BLaER1 (cell line): ENCODE results near the gene RPP38.
A peak's percentile ranks its signal among the peaks of the same experiment; 100 is the strongest.

Source experiments
- H3K27ac ChIP-seq: shearing (Covaris generic); formaldehyde crosslinking; 2 replicates; pipeline ENCODE4 v1.8.1; 2022
- H3K27me3 ChIP-seq: shearing (Covaris generic); formaldehyde crosslinking; 2 replicates; pipeline ENCODE4 v1.8.1; 2022
- H3K36me3 ChIP-seq: shearing (Covaris generic); formaldehyde crosslinking; 2 replicates; pipeline ENCODE4 v1.8.1; 2022
- H3K4me1 ChIP-seq: shearing (Covaris generic); formaldehyde crosslinking; 2 replicates; pipeline ENCODE4 v1.8.1; 2022
- H3K4me2 ChIP-seq: shearing (Covaris generic); formaldehyde crosslinking; 2 replicates; pipeline ENCODE4 v1.8.1; 2022
- H3K4me3 ChIP-seq: shearing (Covaris generic); formaldehyde crosslinking; 2 replicates; pipeline ENCODE4 v1.8.1; 2022
- H3K9ac ChIP-seq: shearing (Covaris generic); formaldehyde crosslinking; 2 replicates; pipeline ENCODE4 v1.8.1; 2022
- H3K9me3 ChIP-seq: shearing (Covaris generic); formaldehyde crosslinking; 2 replicates; pipeline ENCODE4 v1.8.1; 2022
- H4K20me1 ChIP-seq: shearing (Covaris generic); formaldehyde crosslinking; 2 replicates; pipeline ENCODE4 v1.8.1; 2022
- Cebpa-rat ChIP-seq: shearing (Covaris generic); IDR thresholded peaks from 2 replicates; pipeline ENCODE4 v1.8.1; 2022

Gene RPP38

DNA sequence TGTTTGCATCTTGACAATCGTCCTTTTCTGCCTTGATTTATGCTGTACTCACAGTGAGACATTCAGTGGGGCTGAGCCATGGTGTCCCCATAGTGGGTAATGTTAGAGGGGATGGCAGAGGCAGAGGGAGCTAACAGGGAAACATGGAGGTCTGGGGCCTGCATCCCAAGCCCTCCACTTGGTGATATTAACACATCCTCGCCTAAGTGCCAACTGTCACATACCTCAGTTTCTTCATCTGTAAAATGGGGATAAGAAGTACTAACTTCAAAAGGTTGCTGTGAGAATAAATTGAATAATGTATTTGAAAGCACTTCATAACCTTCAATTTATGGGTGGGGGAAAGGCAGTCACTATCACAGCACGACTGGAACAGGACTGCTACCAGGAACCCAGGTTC is 27.8 kb downstream of the RPP38 start:
- H3K9ac ChIP-seq, result no peak overlapping the region
- no peak overlapping the region for H3K27ac ChIP-seq
- TF ChIP-seq Cebpa-rat, result no peak
- H3K4me1 ChIP-seq, result peaks cover 10% of the 10 kb centered on the region
- no peak overlapping the region for H3K4me3 ChIP-seq
- H3K36me3 ChIP-seq, result peaks cover 43% of the 10 kb centered on the region
- no peaks in the 10 kb centered on the region for H4K20me1 ChIP-seq
- no peaks in the 10 kb centered on the region for H3K27me3 ChIP-seq
- no peak overlapping the region for H3K4me2 ChIP-seq
- H3K9me3 ChIP-seq, result no peaks in the 10 kb centered on the region; the same call in 1 of the 2 replicates

DNA sequence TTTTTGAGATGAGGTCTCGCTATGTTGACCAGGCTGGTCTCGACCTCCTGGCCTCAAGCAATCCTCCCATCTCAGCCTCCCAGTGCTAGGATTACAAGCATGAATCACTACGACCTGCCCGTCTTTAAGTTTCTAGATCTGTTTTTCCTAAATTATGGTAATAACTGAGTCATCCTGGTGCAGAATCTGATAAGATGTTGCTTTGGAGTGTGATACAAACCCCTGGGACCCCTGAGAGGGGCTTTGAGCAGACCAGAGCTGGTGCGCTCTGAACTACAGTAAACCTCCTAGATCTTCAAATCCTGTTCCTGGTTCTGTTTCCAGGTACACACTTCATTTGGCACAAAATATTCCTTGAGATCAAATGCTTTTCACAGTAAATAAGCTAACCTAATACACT is 34.2 kb downstream of the RPP38 start:
- Histone ChIP-seq H3K9me3 (no peaks in the 10 kb centered on the region; the same call in 1 of the 2 replicates), H3K36me3 (peaks cover 55% of the 10 kb centered on the region), H3K27me3 (no peaks in the 10 kb centered on the region), H3K4me1 (peaks cover 3% of the 10 kb centered on the region), H3K4me3 (no peak overlapping the region), H3K4me2 (no peak overlapping the region), H3K27ac (no peak overlapping the region), H4K20me1 (no peaks in the 10 kb centered on the region), H3K9ac (no peak overlapping the region)
- no peak for TF ChIP-seq Cebpa-rat

DNA sequence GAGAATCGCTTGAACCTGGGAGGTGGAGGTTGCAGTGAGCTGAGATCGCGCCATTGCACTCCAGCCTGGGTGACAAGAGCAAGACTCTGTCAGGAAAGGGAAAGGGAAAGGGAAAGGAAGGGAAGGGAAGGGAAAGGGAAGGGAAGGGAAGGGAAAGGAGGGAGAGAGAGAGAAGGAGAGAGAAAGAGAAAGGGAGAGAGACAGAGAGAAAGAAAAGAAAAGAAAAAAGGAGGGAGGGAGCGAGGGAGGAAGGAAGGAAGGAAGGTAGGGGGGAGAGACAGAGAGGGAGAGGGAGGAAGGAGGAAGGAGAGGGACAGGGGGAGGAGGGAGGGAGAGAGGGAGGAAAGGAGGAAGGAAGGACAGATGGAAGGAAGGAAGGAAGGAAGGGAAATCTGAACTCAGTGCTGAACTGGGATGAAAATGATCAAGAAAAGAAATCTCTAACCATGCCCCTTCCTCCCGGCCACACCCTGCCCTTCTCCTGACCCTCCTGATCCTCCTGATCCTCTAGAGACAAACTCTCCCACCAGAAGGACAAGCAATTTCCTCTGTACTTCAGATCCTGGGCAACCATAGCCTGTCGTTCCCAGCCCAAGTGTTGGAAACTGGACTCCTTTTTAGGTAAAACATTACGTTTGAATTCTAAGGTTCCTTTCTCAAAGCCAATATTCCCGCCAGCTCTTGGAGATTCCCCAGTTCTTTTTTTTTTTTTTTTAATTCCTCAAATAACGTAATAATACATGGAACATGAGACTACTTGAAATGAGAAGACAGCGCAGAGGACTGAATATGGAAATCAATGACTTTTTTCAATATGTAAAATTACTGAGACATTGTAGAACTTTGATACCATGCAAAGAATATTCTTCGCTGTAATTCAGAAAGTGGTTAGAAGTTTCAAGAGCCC is 39.2 kb downstream of the RPP38 start:
- H3K9me3 ChIP-seq, result no peaks in the 10 kb centered on the region
- H3K27me3 ChIP-seq, result no peaks in the 10 kb centered on the region
- H3K27ac ChIP-seq, result peak overlapping the region; percentile 41; the same call in 1 of the 2 replicates
- peaks cover 41% of the 10 kb centered on the region for H3K36me3 ChIP-seq
- no peak for TF ChIP-seq Cebpa-rat
- peak overlapping the region; percentile 42 for H3K4me2 ChIP-seq
- peaks cover 36% of the 10 kb centered on the region for H3K4me1 ChIP-seq
- H3K4me3 ChIP-seq, result no peak overlapping the region
- H3K9ac ChIP-seq, result no peak overlapping the region
- H4K20me1 ChIP-seq, result no peaks in the 10 kb centered on the region

DNA sequence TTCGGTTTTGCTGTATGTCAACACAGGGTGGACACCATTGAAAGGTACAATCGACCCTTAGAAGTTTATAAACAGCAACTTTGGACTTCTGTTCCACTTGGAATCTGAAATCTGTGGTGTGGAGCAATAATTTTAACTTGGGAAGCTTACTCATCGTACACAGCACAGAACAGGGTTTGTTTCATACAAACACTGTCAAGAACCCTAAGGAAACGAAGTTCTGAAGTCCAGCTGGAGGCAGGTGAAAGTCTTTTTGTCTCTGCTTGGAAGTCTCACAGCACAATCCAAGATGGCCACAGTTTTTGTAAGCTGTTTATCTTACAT is 39.8 kb downstream of the RPP38 start:
- peaks cover 38% of the 10 kb centered on the region for H3K36me3 ChIP-seq
- no peak overlapping the region for H3K9ac ChIP-seq
- no peak for TF ChIP-seq Cebpa-rat
- no peak overlapping the region for H3K27ac ChIP-seq
- no peaks in the 10 kb centered on the region for H4K20me1 ChIP-seq
- no peak overlapping the region for H3K4me2 ChIP-seq
- no peaks in the 10 kb centered on the region for H3K27me3 ChIP-seq
- peaks cover 43% of the 10 kb centered on the region for H3K4me1 ChIP-seq
- H3K9me3 ChIP-seq, result no peaks in the 10 kb centered on the region
- H3K4me3 ChIP-seq, result no peak overlapping the region

DNA sequence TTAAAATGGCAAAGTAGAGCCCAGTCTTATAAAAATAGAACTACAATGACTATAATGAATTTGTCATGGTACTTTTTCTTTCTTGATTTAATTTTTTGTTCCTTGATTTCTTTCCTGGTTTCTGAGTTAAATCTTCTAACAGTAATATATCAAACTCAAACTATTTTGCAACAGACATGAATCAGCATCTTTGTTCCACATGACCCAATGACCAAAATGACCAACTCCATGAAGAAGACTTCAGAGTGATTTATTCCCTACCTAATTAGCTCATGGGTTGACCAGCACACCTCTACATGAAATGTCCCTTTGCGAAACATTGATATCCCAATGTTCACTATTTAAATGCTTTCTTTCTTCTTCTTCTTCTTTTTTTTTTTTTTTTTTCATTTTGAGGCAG is 40.5 kb downstream of the RPP38 start:
- no peak for TF ChIP-seq Cebpa-rat
- Histone ChIP-seq H3K4me3 (no peak overlapping the region), H4K20me1 (no peaks in the 10 kb centered on the region), H3K9me3 (no peaks in the 10 kb centered on the region), H3K27me3 (no peaks in the 10 kb centered on the region), H3K27ac (no peak overlapping the region), H3K4me1 (peaks cover 49% of the 10 kb centered on the region), H3K4me2 (no peak overlapping the region), H3K9ac (no peak overlapping the region), H3K36me3 (peaks cover 33% of the 10 kb centered on the region)

DNA sequence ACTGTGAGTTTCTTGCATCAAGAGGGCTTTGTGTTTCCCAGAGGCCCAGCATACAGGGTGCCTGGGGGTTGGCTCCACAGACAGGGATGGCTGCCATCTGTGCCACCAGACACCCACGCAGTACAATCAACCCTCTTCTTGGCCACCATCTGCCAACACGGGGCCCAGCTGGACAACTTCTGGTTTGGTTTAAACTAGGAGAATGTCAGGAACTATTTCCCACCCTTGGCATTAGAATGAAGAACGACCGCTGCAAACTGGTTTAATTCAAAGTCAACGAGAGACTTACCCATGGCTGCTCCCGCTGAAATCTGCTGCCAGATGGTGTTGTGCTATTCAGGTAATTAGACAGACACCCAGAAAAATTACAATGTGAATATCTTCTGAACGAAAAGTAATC is 43.5 kb downstream of the RPP38 start:
- Histone ChIP-seq H3K4me2 (peak overlapping the region; percentile 75), H3K27ac (peak overlapping the region; percentile 70), H4K20me1 (no peaks in the 10 kb centered on the region), H3K9ac (peak overlapping the region; percentile 45), H3K4me1 (peaks cover 72% of the 10 kb centered on the region), H3K27me3 (no peaks in the 10 kb centered on the region), H3K36me3 (0 out of 2 replicates have a peak, but pooled peaks cover 5% of the 10 kb centered on the region), H3K4me3 (peak overlapping the region; percentile 50), H3K9me3 (no peaks in the 10 kb centered on the region)
- no peak for TF ChIP-seq Cebpa-rat

DNA sequence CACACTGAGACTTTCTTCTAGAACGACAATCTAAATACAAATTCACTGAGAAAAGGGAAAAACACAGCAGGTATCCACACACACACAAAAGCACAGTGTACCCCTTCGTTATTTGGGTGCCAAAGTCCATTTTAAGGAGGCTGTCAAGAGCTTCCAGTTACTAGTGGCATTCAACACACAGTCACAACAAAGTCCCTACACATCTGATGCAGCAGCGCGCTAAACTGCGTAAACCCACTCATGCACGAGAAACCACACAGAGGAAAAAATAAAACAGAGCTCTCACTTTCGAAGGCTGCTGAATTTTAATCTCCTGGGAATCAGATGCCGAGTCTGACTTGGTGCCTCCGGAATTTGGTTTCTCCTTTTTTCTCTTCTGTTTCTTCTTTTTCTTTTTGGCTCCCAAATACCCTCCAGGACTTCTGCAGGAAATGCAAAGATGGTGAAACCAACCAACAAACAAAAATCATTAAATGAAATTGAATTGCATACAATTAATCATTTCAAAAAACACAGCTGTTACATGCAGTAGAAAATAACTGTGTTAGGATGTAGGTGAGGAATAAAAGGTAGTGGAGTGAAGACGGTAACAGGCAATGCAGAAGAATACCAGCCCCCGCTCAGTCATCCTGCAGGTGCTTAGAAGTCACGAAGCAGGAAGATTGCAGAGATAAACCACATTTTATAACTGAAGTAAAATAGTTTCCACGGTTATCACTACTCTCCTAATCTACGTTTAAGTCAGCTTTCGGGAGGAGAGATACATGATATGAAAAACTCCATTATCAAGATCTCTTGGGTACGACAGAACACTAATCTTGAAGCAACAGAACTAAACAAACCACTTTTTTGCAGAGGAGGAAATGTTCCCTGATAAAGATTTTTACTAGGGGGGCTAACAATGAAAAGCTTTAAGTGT is 44.2 kb downstream of the RPP38 start:
- Histone ChIP-seq H3K9me3 (no peaks in the 10 kb centered on the region), H3K27ac (peak overlapping the region; percentile 70), H3K9ac (peak overlapping the region; percentile 45), H3K4me2 (peak overlapping the region; percentile 75), H4K20me1 (no peaks in the 10 kb centered on the region), H3K36me3 (0 out of 2 replicates have a peak, but pooled peaks cover 4% of the 10 kb centered on the region), H3K4me3 (peak overlapping the region; percentile 50), H3K27me3 (no peaks in the 10 kb centered on the region), H3K4me1 (peaks cover 75% of the 10 kb centered on the region)
- TF ChIP-seq Cebpa-rat, result no peak

DNA sequence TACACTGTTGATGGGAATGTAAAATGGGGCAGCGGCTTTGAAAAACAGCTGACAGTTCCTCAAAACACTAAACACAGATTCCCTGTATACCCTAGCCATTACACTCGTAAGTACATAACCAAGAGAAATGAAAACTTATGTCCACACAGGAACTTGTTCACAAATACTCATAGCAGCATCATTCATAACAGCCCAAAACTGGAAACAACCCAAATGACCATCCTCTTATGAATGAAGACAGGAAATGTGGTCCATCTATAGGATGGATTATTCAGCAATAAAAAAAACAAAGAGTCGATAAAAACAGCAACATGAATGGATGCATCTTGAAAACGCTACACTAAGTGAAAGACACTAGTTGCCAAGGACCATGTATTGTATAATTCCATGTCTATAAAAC is 47.6 kb downstream of the RPP38 start:
- TF ChIP-seq Cebpa-rat, result no peak
- H3K4me2 ChIP-seq, result no peak overlapping the region
- no peaks in the 10 kb centered on the region for H3K9me3 ChIP-seq

DNA sequence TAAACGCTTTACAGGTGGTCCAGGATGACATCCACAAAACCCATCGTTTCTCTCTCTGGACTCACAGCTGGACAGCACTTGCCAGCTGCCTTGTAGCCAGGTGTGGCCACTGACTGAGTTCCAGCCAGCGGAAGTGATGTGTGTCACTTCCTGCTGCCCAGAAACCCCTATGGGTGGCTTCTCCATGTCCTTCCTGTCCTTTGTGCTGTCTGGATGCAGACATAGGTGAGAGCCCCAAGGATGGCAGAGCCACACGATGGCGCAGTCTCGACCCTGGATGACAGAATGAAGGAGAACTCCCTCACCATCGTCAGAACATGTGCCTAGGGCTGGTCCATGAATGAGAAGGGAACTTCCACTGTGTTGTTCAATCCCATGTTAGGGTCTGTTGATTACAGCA is 49.2 kb downstream of the RPP38 start:
- Histone ChIP-seq H3K9me3 (no peaks in the 10 kb centered on the region), H3K27ac (no peak overlapping the region), H3K4me3 (no peak overlapping the region), H3K27me3 (no peaks in the 10 kb centered on the region), H3K36me3 (no peaks in the 10 kb centered on the region), H3K4me1 (peaks cover 46% of the 10 kb centered on the region), H3K9ac (no peak overlapping the region), H3K4me2 (no peak overlapping the region), H4K20me1 (no peaks in the 10 kb centered on the region)
- no peak for TF ChIP-seq Cebpa-rat

More for the DNA sequence above, 47.6 kb downstream of the RPP38 start:
- Histone ChIP-seq H3K9ac (no peak overlapping the region), H3K4me3 (no peak overlapping the region), H3K27me3 (no peaks in the 10 kb centered on the region), H3K27ac (no peak overlapping the region), H3K4me1 (peaks cover 61% of the 10 kb centered on the region), H4K20me1 (no peaks in the 10 kb centered on the region), H3K36me3 (no peaks in the 10 kb centered on the region)
